H1 (cell line): ENCODE measurements around the gene TRPV6. TPM values are rescaled to one million over a fixed set of nuclear protein-coding genes. Genes with fewer than 3 reads are reported as not detected.

Experiments
- CTCF ChIA-PET: fragments of 300-600 bp; sonication (Branson Sonifier 250); formaldehyde crosslinking; loops from one replicate; lab custom pipeline; 2021; ENCODE audit not compliant: partially characterized antibody; lab: Charles Lee
- POLR2A ChIA-PET: fragments of 300-600 bp; sonication (Branson Sonifier 250); formaldehyde crosslinking; loops from one replicate; lab custom pipeline; 2021; ENCODE audit warnings: inconsistent platforms; ENCODE audit not compliant: partially characterized antibody; lab: Charles Lee
- DNase-seq, 2 experiments: peaks; one replicate each; pipeline versions ENCODE4 v3.0.0 to v3.0.0-alpha.2; 2010 to 2022; ENCODE audit warnings: low spot score in 2 of 2, low read depth in 1 of 2, mixed read lengths in 1 of 2
- FAIRE-seq: peaks from 2 replicates; lab custom pipeline; 2011; peaks lifted over from hg19 to GRCh38; lab: Jason Lieb, UNC
- H2AFZ ChIP-seq: 2 replicates; pipeline ENCODE4 v1.8.1; 2012; ENCODE audit warnings: low read length, inconsistent platforms
- H2AK5ac ChIP-seq: 2 replicates; pipeline ENCODE4 v1.6.1; 2013; ENCODE audit warnings: low read depth, low read length
- H2BK120ac ChIP-seq: replicated peaks from 2 replicates; pipeline ENCODE3; 2013; ENCODE audit warnings: low read depth, low read length, inconsistent platforms
- H2BK12ac ChIP-seq: 2 replicates; pipeline ENCODE4 v1.6.1; 2013; ENCODE audit warnings: low read depth, low read length
- H2BK15ac ChIP-seq: 2 replicates; pipeline ENCODE4 v1.6.1; 2013; ENCODE audit warnings: low read length
- H2BK20ac ChIP-seq: 2 replicates; pipeline ENCODE4 v1.6.1; 2013; ENCODE audit warnings: low read length
- H2BK5ac ChIP-seq: 2 replicates; pipeline ENCODE4 v1.6.1; 2013; ENCODE audit warnings: low read depth, low read length
- H3K14ac ChIP-seq: 2 replicates; pipeline ENCODE4 v1.6.1; 2013; ENCODE audit warnings: inconsistent platforms; ENCODE audit not compliant: insufficient read length
- H3K18ac ChIP-seq: 2 replicates; pipeline ENCODE4 v1.6.1; 2013; ENCODE audit warnings: low read length; ENCODE audit errors: extremely low read depth
- H3K23ac ChIP-seq: 2 replicates; pipeline ENCODE4 v1.6.1; 2013; ENCODE audit warnings: inconsistent platforms; ENCODE audit not compliant: insufficient read length
- H3K23me2 ChIP-seq: 2 replicates; pipeline ENCODE4 v1.6.1; 2013; ENCODE audit warnings: low read depth, low read length
- H3K27ac ChIP-seq: 2 replicates; pipeline ENCODE4 v1.6.1; 2011; ENCODE audit warnings: low read depth, low read length, inconsistent platforms
- H3K27me3 ChIP-seq, 4 experiments: replicated peaks in 1 of 4; 1 replicate in 1 of 4; 2 replicates in 3 of 4; pipeline versions ENCODE4 v1.6.1 to v1.8.1; 2011 to 2013; ENCODE audit warnings: low read length in 3 of 4, mild to moderate bottlenecking in 3 of 4, inconsistent platforms in 2 of 4, mixed read lengths in 2 of 4, moderate library complexity in 1 of 4; ENCODE audit not compliant: control insufficient read depth in 3 of 4, insufficient read depth in 3 of 4; ENCODE audit errors: extremely low read depth in 1 of 4
- H3K36me3 ChIP-seq, 4 experiments: 2 replicates each; pipeline versions ENCODE4 v1.6.1 to v1.8.1; 2011 to 2013; ENCODE audit warnings: mild to moderate bottlenecking in 4 of 4, low read length in 3 of 4, moderate library complexity in 2 of 4, control low read depth in 1 of 4, inconsistent platforms in 1 of 4; ENCODE audit not compliant: insufficient read depth in 4 of 4, control insufficient read depth in 2 of 4
- H3K4ac ChIP-seq: replicated peaks from 2 replicates; pipeline ENCODE3; 2013; ENCODE audit warnings: low read length, low read depth, mixed read lengths, inconsistent platforms; ENCODE audit not compliant: insufficient read length
- H3K4me1 ChIP-seq, 4 experiments: replicated peaks in 1 of 4; 1 replicate in 1 of 4; 2 replicates in 3 of 4; pipeline versions ENCODE4 v1.6.1 to v1.8.1; 2011 to 2013; ENCODE audit warnings: low read length in 3 of 4, inconsistent platforms in 2 of 4, mixed read lengths in 1 of 4; ENCODE audit not compliant: insufficient read depth in 4 of 4, control insufficient read depth in 3 of 4
- H3K4me2 ChIP-seq, 2 experiments: 2 replicates each; pipeline versions ENCODE4 v1.6.1 to v1.8.1; 2011 to 2013; ENCODE audit warnings: low read depth in 2 of 2, low read length in 2 of 2, control low read depth in 1 of 2, inconsistent platforms in 1 of 2, mild to moderate bottlenecking in 1 of 2; ENCODE audit not compliant: insufficient read depth in 1 of 2
- H3K4me3 ChIP-seq, 4 experiments: fragments of 200-600, 300-600 bp in 1 of 4; sonication (generic), shearing (Covaris generic), sonication (Bioruptor Twin) in 1 of 4; 2 replicates each; pipeline versions ENCODE4 v1.5.1 to v1.8.1; 2011 to 2016; ENCODE audit warnings: low read length in 4 of 4, low read depth in 3 of 4, control low read depth in 2 of 4, inconsistent platforms in 2 of 4, mild to moderate bottlenecking in 2 of 4, mixed read lengths in 1 of 4, moderate library complexity in 1 of 4; ENCODE audit not compliant: insufficient read depth in 2 of 4; ENCODE audit errors: extremely low read depth in 1 of 4
- H3K56ac ChIP-seq: replicated peaks from 2 replicates; pipeline ENCODE3; 2013; ENCODE audit warnings: low read depth, mild to moderate bottlenecking, mixed read lengths, low read length, inconsistent platforms; ENCODE audit not compliant: insufficient read length
- H3K79me1 ChIP-seq: 2 replicates; pipeline ENCODE4 v1.6.1; 2013; ENCODE audit warnings: low read depth, low read length, control low read depth
- H3K79me2 ChIP-seq, 2 experiments: 2 replicates each; pipeline versions ENCODE4 v1.6.1 to v1.8.1; 2012 to 2013; ENCODE audit warnings: low read length in 2 of 2, mild to moderate bottlenecking in 2 of 2, inconsistent platforms in 1 of 2; ENCODE audit not compliant: insufficient read depth in 2 of 2, control insufficient read depth in 1 of 2
- H3K9ac ChIP-seq, 4 experiments: replicated peaks in 1 of 4; 1 replicate in 1 of 4; 2 replicates in 3 of 4; pipeline versions ENCODE4 v1.6.1 to v1.8.1; 2011 to 2013; ENCODE audit warnings: low read depth in 3 of 4, low read length in 3 of 4, control low read depth in 2 of 4, mild to moderate bottlenecking in 2 of 4, moderate library complexity in 2 of 4, inconsistent platforms in 1 of 4; ENCODE audit errors: extremely low read depth in 1 of 4
- H3K9me3 ChIP-seq, 2 experiments: 2 replicates each; pipeline versions ENCODE4 v1.6.1 to v1.8.1; 2012 to 2013; ENCODE audit warnings: mild to moderate bottlenecking in 2 of 2, moderate library complexity in 2 of 2, control low read depth in 1 of 2, inconsistent platforms in 1 of 2, low read depth in 1 of 2, low read length in 1 of 2, mixed read lengths in 1 of 2; ENCODE audit not compliant: insufficient read depth in 2 of 2
- H4K20me1 ChIP-seq, 2 experiments: replicated peaks in 1 of 2; 2 replicates each; pipeline versions ENCODE3 to v1.8.1; 2011 to 2013; ENCODE audit warnings: inconsistent platforms in 2 of 2, low read length in 2 of 2, mild to moderate bottlenecking in 1 of 2; ENCODE audit not compliant: insufficient read depth in 2 of 2, control insufficient read depth in 1 of 2
- H4K5ac ChIP-seq: 2 replicates; pipeline ENCODE4 v1.6.1; 2013; ENCODE audit warnings: low read length, low read depth, mixed read lengths, inconsistent platforms; ENCODE audit not compliant: insufficient read length
- H4K8ac ChIP-seq: 2 replicates; pipeline ENCODE4 v1.8.0; 2013; ENCODE audit warnings: mild to moderate bottlenecking, moderate library complexity, low read length, inconsistent platforms; ENCODE audit not compliant: insufficient read depth; ENCODE audit errors: extremely low read depth
- H4K91ac ChIP-seq: replicated peaks from 2 replicates; pipeline ENCODE3; 2013; ENCODE audit warnings: low read length, mixed read lengths, inconsistent platforms; ENCODE audit not compliant: insufficient read length
- ASH2L ChIP-seq: fragments of 200-600, 300-600 bp; sonication (generic); IDR thresholded peaks from one replicate; pipeline ENCODE4 v1.7.1; 2017; ENCODE audit warnings: low read length
- CBX8 ChIP-seq: fragments of 300-800, 300-1000 bp; sonication (generic); IDR thresholded peaks from 2 replicates; pipeline ENCODE4 v1.7.1; 2016; ENCODE audit warnings: low read depth, low read length, borderline replicate concordance
- CTCF ChIP-seq, 3 experiments: IDR thresholded peaks; 1 replicate in 2 of 3; 2 replicates in 1 of 3; pipeline versions ENCODE4 v1.5.1 to v1.6.1; 2011; ENCODE audit warnings: low read length in 3 of 3, mild to moderate bottlenecking in 3 of 3, inconsistent platforms in 2 of 3, low read depth in 1 of 3, moderate library complexity in 1 of 3; ENCODE audit not compliant: insufficient read depth in 1 of 3; ENCODE audit errors: control extremely low read depth in 1 of 3
- JUN ChIP-seq: IDR thresholded peaks from 2 replicates; pipeline ENCODE4 v1.6.1; 2011; ENCODE audit warnings: low read depth, mild to moderate bottlenecking, improper control_type of control experiment, low read length
- MAFK ChIP-seq: IDR thresholded peaks from 2 replicates; pipeline ENCODE4 v1.6.1; 2012; ENCODE audit warnings: low read depth, mild to moderate bottlenecking, improper control_type of control experiment, low read length
- NRF1 ChIP-seq: IDR thresholded peaks from 2 replicates; pipeline ENCODE4 v1.6.1; 2011; ENCODE audit warnings: mild to moderate bottlenecking, low read depth, low read length, improper control_type of control experiment
- RNF2 ChIP-seq: fragments of 200-900, 300-1000 bp; sonication (generic); IDR thresholded peaks from 2 replicates; pipeline ENCODE4 v1.7.1; 2016; ENCODE audit warnings: borderline replicate concordance, low read depth, mild to moderate bottlenecking, antibody characterized with exemption, low read length; ENCODE audit not compliant: poor library complexity, severe bottlenecking; ENCODE audit errors: missing control alignments
- RXRA ChIP-seq: IDR thresholded peaks from 2 replicates; pipeline ENCODE4 v1.6.1; 2011; ENCODE audit warnings: low read depth, mild to moderate bottlenecking, low read length, moderate library complexity; ENCODE audit not compliant: insufficient read depth
- SP1 ChIP-seq: IDR thresholded peaks from 2 replicates; pipeline ENCODE4 v1.6.1; 2011; ENCODE audit warnings: low read depth, low read length
- SP4 ChIP-seq: IDR thresholded peaks from 2 replicates; pipeline ENCODE4 v1.6.1; 2012; ENCODE audit warnings: low read length, inconsistent platforms
- YY1 ChIP-seq: IDR thresholded peaks from 2 replicates; pipeline ENCODE4 v1.6.1; 2011; ENCODE audit warnings: low read depth, mild to moderate bottlenecking, low read length
- whole genome bisulfite sequencing, 2 experiments: shearing (Covaris generic) in 1 of 2; methylation state at CpG; one replicate each; pipeline versions ENCODE4 v1.1.6 to v1.1.7; 2013 to 2015; ENCODE audit warnings: low lambda C conversion rate in 2 of 2, mixed read lengths in 2 of 2, inconsistent platforms in 1 of 2, low coverage in 1 of 2, missing lambda C conversion rate in 1 of 2; ENCODE audit not compliant: insufficient replicate concordance in 2 of 2, insufficient coverage in 1 of 2, insufficient read length in 1 of 2; ENCODE audit errors: extremely low coverage in 1 of 2, missing lambda C conversion rate in 1 of 2; 5-methylcytosine and 5-hydroxymethylcytosine counted together
- polyA plus RNA-seq, 7 experiments: library from polyadenylated mRNA; depleted of rRNA in 3 of 7; stranded (reverse) in 5 of 7; unstranded in 2 of 7; fragments of >200 nt in 5 of 7; fragments of 200-250 nt in 2 of 7; gene quantifications; 1 replicate in 5 of 7; 2 replicates in 1 of 7; 4 replicates in 1 of 7; pipeline versions ENCODE4 v1.2.1 to v1.2.3, GENCODE V29; 2011 to 2013; ENCODE audit warnings: missing spikeins in 2 of 7, mixed read lengths in 2 of 7
- total RNA-seq: library from RNA; stranded (reverse); fragmentation: NEBNext Ultra II Directional; extraction: Animal tissue kit (Norgen Biotek cat#: 25700); gene quantifications from 2 replicates; pipeline ENCODE4 v1.2.1, GENCODE V29; 2021

Gene TRPV6
- total and polyA plus RNA-seq, 2 of the 8 experiments (the other 6 are each of a cell fraction or from before 2014, with no cell fraction given), result 0.52 to 1.1 TPM

GRCh38 chr7:142883145-142883544 lies 2.4 kb downstream of the TRPV6 start:
- no peak overlapping the region for H3K56ac ChIP-seq
- no peak overlapping the region for H2AFZ ChIP-seq
- H3K4me1 ChIP-seq, result peaks cover 0 to 8% (median 2%) of the 10 kb centered on the region in 4 experiments; a peak in 2 of 7 replicates
- H4K8ac ChIP-seq, result no peak overlapping the region
- no peak overlapping the region for H4K91ac ChIP-seq
- no peak overlapping the region for H2BK12ac ChIP-seq
- 0 out of 7 replicates have a peak, but pooled peaks cover 0 to 2% (median 0%) of the 10 kb centered on the region in 4 experiments for H3K27me3 ChIP-seq
- ChIA-PET POLR2A (no interaction called here), CTCF (interaction anchor here (1.1 to 13.9 kb wide), 12 partner anchors 12 to 524 kb away, joined by 3 to 332 read pairs (median 12); partner anchors contain the start of genes EPHB6, LLCFC1 and TRPV5)
- H3K4me3 ChIP-seq, result no peak overlapping the region
- H2BK20ac ChIP-seq, result no peak overlapping the region
- no peak overlapping the region for H2BK15ac ChIP-seq
- no peaks in the 10 kb centered on the region for H3K79me1 ChIP-seq
- no peaks in the 10 kb centered on the region for H3K9me3 ChIP-seq
- no peak overlapping the region for H3K14ac ChIP-seq
- H3K79me2 ChIP-seq, result no peaks in the 10 kb centered on the region
- no peak overlapping the region for H2AK5ac ChIP-seq
- no peak overlapping the region for H2BK5ac ChIP-seq
- H2BK120ac ChIP-seq, result no peak overlapping the region
- no peak overlapping the region for H3K4ac ChIP-seq
- no peaks in the 10 kb centered on the region for H4K20me1 ChIP-seq
- 95% methylated on average over 10 of the region's 10 CpGs; no CpG with 5 or more reads in 1 of the 2 experiments for WGBS, 2 experiments
- H3K4me2 ChIP-seq, result no peak overlapping the region
- H3K36me3 ChIP-seq, result no peaks in the 10 kb centered on the region
- TF ChIP-seq JUN, result no peak
- no peak for TF ChIP-seq SP1
- no peak for TF ChIP-seq SP4
- no peak for TF ChIP-seq YY1
- TF ChIP-seq CBX8, result no peak
- TF ChIP-seq MAFK, result no peak
- no peak for TF ChIP-seq CTCF (IDR thresholded peaks at IDR 0.05; ENCODE audit: control extremely low read depth in 1 of 3, insufficient read depth in 1 of 3, low read depth in 1 of 3, low read length in 3 of 3)
- no peak for TF ChIP-seq RXRA
- TF ChIP-seq NRF1, result no peak
- TF ChIP-seq RNF2, result no peak
- TF ChIP-seq ASH2L, result no peak
- FAIRE-seq (no peak), DNase-seq (no peak)
- no peak overlapping the region for H3K23ac ChIP-seq
- H3K23me2 ChIP-seq, result peaks cover 4% of the 10 kb centered on the region; the same call in 1 of the 2 replicates
- no peak overlapping the region for H3K27ac ChIP-seq
- H4K5ac ChIP-seq, result no peak overlapping the region
- H3K9ac ChIP-seq, result no peak overlapping the region
- H3K18ac ChIP-seq, result no peak overlapping the region
